Measurements from ENCODE around the gene EVA1B. TPM values are rescaled to one million over a fixed set of nuclear protein-coding genes. Genes with fewer than 3 reads are reported as not detected.

The EVA1B gene
- total RNA-seq, 1 donor from 2014 or later = 101 TPM

DNA sequence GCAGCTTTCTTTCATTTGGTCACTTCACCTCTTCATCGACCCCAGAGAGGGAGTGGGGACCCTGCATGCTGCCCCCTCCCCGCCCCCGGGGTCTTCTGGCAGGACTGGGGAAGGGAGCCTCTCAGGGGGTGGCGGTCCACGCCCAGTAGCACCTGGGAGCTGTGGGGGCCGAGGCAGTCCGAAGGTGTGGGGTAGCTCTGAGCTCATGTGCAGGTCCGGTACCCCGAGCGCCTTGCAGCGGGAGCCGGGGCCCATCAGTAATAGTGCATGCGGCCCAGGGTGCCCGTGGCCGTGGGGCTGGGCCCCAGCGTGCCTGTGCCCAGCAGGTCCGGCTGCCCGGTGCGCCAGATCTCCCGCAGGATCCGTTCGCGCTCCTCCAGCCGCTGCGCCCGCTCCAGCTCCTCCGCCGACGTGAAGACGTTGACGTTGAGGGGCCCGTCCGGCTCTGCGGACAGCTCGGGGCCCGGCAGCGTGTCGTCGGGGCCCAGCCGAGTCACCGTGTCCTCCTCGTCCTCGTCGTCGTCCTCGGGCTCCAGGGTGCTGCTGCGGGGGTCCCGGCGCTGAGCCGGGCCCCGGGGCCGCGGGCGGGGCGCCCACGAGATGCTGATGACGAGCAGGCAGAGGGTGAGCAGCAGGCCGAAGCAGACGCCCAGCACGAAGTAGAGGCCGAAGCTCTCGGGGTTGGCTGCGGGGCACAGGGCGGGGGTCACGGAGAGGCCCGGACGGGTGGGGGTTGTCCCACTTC lies 1.2 kb downstream of the EVA1B start:
- H3K27ac ChIP-seq = peak overlapping the region; percentile 96
- H3K4me3 ChIP-seq = peak overlapping the region; percentile 77 to 86
- no peak for TF ChIP-seq POLR2A (IDR thresholded peaks at IDR 0.05)
- no peak for TF ChIP-seq POLR2AphosphoS5 (IDR thresholded peaks at IDR 0.05; ENCODE audit: insufficient read depth in 1 of 2, low read depth in 1 of 2)
- TF ChIP-seq, protein P1, sequence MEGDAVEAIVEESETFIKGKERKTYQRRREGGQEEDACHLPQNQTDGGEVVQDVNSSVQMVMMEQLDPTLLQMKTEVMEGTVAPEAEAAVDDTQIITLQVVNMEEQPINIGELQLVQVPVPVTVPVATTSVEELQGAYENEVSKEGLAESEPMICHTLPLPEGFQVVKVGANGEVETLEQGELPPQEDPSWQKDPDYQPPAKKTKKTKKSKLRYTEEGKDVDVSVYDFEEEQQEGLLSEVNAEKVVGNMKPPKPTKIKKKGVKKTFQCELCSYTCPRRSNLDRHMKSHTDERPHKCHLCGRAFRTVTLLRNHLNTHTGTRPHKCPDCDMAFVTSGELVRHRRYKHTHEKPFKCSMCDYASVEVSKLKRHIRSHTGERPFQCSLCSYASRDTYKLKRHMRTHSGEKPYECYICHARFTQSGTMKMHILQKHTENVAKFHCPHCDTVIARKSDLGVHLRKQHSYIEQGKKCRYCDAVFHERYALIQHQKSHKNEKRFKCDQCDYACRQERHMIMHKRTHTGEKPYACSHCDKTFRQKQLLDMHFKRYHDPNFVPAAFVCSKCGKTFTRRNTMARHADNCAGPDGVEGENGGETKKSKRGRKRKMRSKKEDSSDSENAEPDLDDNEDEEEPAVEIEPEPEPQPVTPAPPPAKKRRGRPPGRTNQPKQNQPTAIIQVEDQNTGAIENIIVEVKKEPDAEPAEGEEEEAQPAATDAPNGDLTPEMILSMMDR (IDR thresholded peaks at IDR 0.05) = no peak

DNA sequence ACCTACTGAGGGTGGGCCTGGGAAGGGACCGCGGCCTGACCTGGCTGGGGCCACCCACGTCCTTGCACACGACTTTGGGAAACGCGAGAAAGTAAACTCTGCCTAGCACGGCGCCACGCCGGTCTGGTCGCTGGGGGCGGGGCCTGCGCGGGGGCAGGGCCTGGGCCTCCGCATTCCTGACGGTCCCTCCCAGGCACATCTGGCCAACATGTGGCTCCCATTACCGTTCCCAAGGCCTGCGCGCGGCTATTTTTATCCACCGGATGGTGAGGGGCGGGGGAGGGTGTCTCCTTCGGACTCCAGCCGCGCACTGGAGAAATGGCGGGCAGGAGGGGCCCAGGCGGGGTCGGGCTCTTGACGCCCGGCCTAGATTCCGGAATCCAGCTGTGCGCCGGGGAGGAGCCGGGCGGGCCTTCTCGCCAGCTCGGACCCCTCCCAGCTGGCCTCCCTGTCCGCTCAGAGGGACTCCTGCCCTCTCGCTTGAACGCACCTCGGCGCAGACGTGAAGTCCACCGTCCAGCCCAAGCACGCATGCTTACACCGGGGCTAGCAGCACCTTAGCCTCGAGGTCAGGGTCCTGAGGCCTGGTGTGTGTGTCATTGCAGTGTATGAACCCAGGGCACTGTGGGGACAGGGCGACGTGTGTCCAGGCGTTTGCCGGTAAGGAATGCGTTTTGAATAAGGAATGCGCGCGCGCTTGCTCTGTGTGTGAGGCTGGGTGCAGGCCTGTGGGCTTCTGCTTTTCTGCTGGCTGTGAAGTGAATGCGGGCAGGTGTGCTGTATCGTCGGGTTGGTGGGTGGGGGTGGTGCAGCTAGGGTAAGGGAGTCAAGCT lies 2.1 kb downstream of the EVA1B start:
- no peak for DNase-seq (ENCODE audit: extremely low spot score in 2 of 2)
- peak; percentile 42 to 90 for TF ChIP-seq POLR2AphosphoS5 (IDR thresholded peaks at IDR 0.05; ENCODE audit: insufficient read depth in 1 of 2, low read depth in 1 of 2)
- TF ChIP-seq POLR2A (IDR thresholded peaks at IDR 0.05) = no peak
- Histone ChIP-seq H3K27ac (peak overlapping the region; percentile 96), H3K36me3 (no peaks in the 10 kb centered on the region), H3K9me3 (no peaks in the 10 kb centered on the region), H3K4me1 (peaks cover 48% of the 10 kb centered on the region), H3K27me3 (no peaks in the 10 kb centered on the region), H3K4me3 (peak overlapping the region; percentile 77 to 86)
- intact Hi-C loops (cut with DNase I) = no loop called here

More for the DNA sequence above, 1.2 kb downstream of the EVA1B start:
- no peaks in the 10 kb centered on the region for H3K27me3 ChIP-seq
- H3K4me1 ChIP-seq = peaks cover 48% of the 10 kb centered on the region
- intact Hi-C loops (cut with DNase I) = no loop called here
- no peaks in the 10 kb centered on the region for H3K9me3 ChIP-seq
- DNase-seq (ENCODE audit: extremely low spot score in 2 of 2) = no peak
- no peaks in the 10 kb centered on the region for H3K36me3 ChIP-seq

DNA sequence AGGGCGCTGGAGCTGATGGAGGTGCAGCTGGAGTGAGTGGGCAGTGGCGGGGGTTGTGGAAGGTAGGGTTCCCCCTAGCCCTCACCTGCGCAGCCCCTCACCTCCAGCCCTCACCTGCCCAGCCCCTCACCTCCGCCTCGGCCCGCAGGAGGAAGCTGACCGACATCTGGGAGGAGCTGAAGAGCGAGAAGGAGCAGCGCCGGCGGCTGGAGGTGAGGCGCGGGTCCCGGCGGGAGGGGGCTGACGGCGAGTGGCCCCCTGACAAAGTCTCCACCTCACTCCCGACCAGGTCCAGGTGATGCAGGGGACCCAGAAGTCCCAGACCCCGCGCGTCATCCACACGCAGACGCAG lies 2.7 kb downstream of the EVA1B start:
- Histone ChIP-seq H3K36me3 (no peaks in the 10 kb centered on the region), H3K9me3 (no peaks in the 10 kb centered on the region), H3K27me3 (no peaks in the 10 kb centered on the region), H3K4me3 (peak overlapping the region; percentile 77 to 86), H3K27ac (peak overlapping the region; percentile 96), H3K4me1 (peaks cover 46% of the 10 kb centered on the region)
- DNase-seq (ENCODE audit: extremely low spot score in 2 of 2) = no peak
- intact Hi-C loops (cut with DNase I) = no loop called here
- TF ChIP-seq POLR2A (IDR thresholded peaks at IDR 0.05) = no peak
- TF ChIP-seq, protein P1 (IDR thresholded peaks at IDR 0.05) = no peak
- TF ChIP-seq POLR2AphosphoS5 (IDR thresholded peaks at IDR 0.05; ENCODE audit: insufficient read depth in 1 of 2, low read depth in 1 of 2) = no peak

DNA sequence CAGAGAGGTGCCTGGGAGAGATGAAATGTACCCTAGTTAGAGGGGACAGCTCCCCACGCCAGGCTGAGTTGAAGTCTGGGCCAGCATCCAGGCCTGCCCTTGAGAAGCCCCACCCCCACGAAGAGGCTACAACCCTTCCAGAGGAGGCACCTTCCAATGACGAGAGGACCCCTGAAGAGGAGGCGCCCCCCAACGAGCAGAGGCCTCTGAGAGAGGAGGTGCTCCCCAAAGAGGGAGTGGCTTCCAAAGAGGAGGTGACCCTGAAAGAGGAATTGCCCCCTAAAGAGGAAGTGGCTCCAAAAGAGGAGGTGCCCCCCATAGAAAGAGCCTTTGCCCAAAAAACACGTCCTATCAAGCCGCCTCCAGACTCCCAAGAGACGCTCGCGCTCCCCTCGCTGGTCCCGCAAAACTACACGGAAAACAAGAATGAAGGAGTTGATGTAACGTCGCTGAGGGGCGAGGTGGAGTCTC lies 3.1 kb downstream of the EVA1B start:
- TF ChIP-seq POLR2A (IDR thresholded peaks at IDR 0.05) (no peak), POLR2AphosphoS5 (IDR thresholded peaks at IDR 0.05; ENCODE audit: insufficient read depth in 1 of 2, low read depth in 1 of 2) (no peak)
- TF ChIP-seq, protein P1 (IDR thresholded peaks at IDR 0.05) = no peak
- H3K9me3 ChIP-seq = no peaks in the 10 kb centered on the region
- H3K36me3 ChIP-seq = no peaks in the 10 kb centered on the region
- peak overlapping the region; percentile 77 to 86 for H3K4me3 ChIP-seq
- H3K4me1 ChIP-seq = peaks cover 42% of the 10 kb centered on the region
- peak overlapping the region; percentile 96 for H3K27ac ChIP-seq
- intact Hi-C loops (cut with DNase I) = no loop called here
- no peaks in the 10 kb centered on the region for H3K27me3 ChIP-seq
- no peak for DNase-seq (ENCODE audit: extremely low spot score in 2 of 2)

DNA sequence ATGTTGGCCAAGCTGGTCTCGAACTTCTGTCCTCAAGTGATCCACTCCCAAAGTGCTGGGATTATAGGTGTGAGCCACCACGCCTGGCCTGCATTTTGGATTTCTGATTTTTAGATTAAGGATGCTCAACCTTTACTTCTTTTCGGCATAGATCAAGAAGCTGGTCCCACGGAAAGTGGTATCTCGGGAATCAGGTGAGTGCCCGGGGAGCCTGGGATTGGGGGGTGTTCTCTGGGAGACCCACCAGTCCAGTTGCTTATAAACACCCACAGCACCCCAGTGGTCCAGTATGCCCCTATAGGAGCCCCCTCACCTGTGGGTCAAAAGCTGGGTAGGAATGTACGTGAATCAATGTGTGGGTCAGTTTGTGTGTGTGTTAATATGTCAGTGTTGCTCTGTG lies 14.0 kb downstream of the EVA1B start:
- no peak for DNase-seq (ENCODE audit: extremely low spot score in 2 of 2)
- Histone ChIP-seq H3K4me1 (peaks cover 23% of the 10 kb centered on the region), H3K9me3 (no peaks in the 10 kb centered on the region), H3K4me3 (no peak overlapping the region), H3K27ac (no peak overlapping the region), H3K36me3 (peaks cover 0 to 3% of the 10 kb centered on the region in 2 donors), H3K27me3 (no peaks in the 10 kb centered on the region)
- TF ChIP-seq POLR2AphosphoS5 (IDR thresholded peaks at IDR 0.05; ENCODE audit: insufficient read depth in 1 of 2, low read depth in 1 of 2) (no peak), POLR2A (IDR thresholded peaks at IDR 0.05) (no peak)
- TF ChIP-seq, protein P1 (IDR thresholded peaks at IDR 0.05) = no peak
- intact Hi-C loops (cut with DNase I) = no loop called here
